Measurements from ENCODE around the gene HAGHL.

GRCh38 chr16:734981-735881 is 8.3 kb downstream of the HAGHL start:
- no peak for TF ChIP-seq CSRNP3 (CRISPR knock-in tag; IDR thresholded peaks at IDR 0.05)
- TF ChIP-seq ZNF8 (CRISPR knock-in tag; IDR thresholded peaks at IDR 0.05) = no peak
- no peak for TF ChIP-seq PATZ1 (CRISPR knock-in tag; IDR thresholded peaks at IDR 0.05; ENCODE audit: borderline replicate concordance)
- TF ChIP-seq CSDC2 (CRISPR knock-in tag; IDR thresholded peaks at IDR 0.05) = no peak
- no peak for TF ChIP-seq BACH2 (CRISPR knock-in tag; IDR thresholded peaks at IDR 0.05; ENCODE audit: borderline replicate concordance)
- TF ChIP-seq SNAI2 (CRISPR knock-in tag; IDR thresholded peaks at IDR 0.05) = no peak
- TF ChIP-seq TSHZ2 (CRISPR knock-in tag; IDR thresholded peaks at IDR 0.05) = no peak
- TF ChIP-seq, protein P1, sequence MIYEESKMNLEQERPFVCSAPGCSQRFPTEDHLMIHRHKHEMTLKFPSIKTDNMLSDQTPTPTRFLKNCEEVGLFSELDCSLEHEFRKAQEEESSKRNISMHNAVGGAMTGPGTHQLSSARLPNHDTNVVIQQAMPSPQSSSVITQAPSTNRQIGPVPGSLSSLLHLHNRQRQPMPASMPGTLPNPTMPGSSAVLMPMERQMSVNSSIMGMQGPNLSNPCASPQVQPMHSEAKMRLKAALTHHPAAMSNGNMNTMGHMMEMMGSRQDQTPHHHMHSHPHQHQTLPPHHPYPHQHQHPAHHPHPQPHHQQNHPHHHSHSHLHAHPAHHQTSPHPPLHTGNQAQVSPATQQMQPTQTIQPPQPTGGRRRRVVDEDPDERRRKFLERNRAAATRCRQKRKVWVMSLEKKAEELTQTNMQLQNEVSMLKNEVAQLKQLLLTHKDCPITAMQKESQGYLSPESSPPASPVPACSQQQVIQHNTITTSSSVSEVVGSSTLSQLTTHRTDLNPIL (CRISPR knock-in tag; IDR thresholded peaks at IDR 0.05; ENCODE audit: low read depth) = no peak
- no peak for TF ChIP-seq ZFP30 (CRISPR knock-in tag; IDR thresholded peaks at IDR 0.05)
- TF ChIP-seq RARB (CRISPR knock-in tag; IDR thresholded peaks at IDR 0.05) = no peak
- TF ChIP-seq GLIS3 (CRISPR knock-in tag; IDR thresholded peaks at IDR 0.05) = no peak
- no peak for TF ChIP-seq ZC3H10 (CRISPR knock-in tag; IDR thresholded peaks at IDR 0.05)
- no peak for TF ChIP-seq ZFP3 (CRISPR knock-in tag; IDR thresholded peaks at IDR 0.05)

Measured in SK-N-SH treated with all-trans-retinoic acid at 6 μM for 48 hours (cell line).